Measurements from ENCODE around the gene AKT2. TPM values are rescaled to one million over a fixed set of nuclear protein-coding genes. Genes with fewer than 3 reads are reported as not detected.

AKT2 gene
- total RNA-seq, 1 experiment from 2014 or later, result 150 TPM

GRCh38 chr19:40223135-40223822, 61.9 kb downstream of the AKT2 start:
- Histone ChIP-seq H3K4me1 (ENCODE audit: insufficient read depth, low read length) (no peaks in the 10 kb centered on the region), H4K91ac (ENCODE audit: insufficient read length, low read depth, low read length) (no peak overlapping the region), H2BK120ac (ENCODE audit: low read depth, low read length, poor library complexity, severe bottlenecking) (no peak overlapping the region), H3K79me1 (ENCODE audit: insufficient read depth, low read depth, low read length, poor library complexity, severe bottlenecking) (no peaks in the 10 kb centered on the region), H3K23me2 (ENCODE audit: insufficient read length, low read depth, low read length, poor library complexity, severe bottlenecking) (peaks cover 3% of the 10 kb centered on the region), H3K18ac (ENCODE audit: insufficient read length, low read depth, low read length) (no peak overlapping the region), H3K27me3 (ENCODE audit: insufficient read depth, low read length) (no peaks in the 10 kb centered on the region; the same call in 1 of the 2 replicates), H3K56ac (ENCODE audit: insufficient read length, low read depth, low read length) (no peak overlapping the region), H3T11ph (ENCODE audit: low read length) (no peak overlapping the region), H2BK20ac (ENCODE audit: low read depth, low read length, poor library complexity, severe bottlenecking) (no peak overlapping the region), H2AFZ (ENCODE audit: low read length) (no peak overlapping the region), H3K23ac (ENCODE audit: insufficient read length, low read depth, low read length) (no peak overlapping the region), H2BK12ac (ENCODE audit: insufficient read length, low read depth, low read length) (no peak overlapping the region), H3K79me2 (ENCODE audit: insufficient read depth, low read length) (no peaks in the 10 kb centered on the region), H4K8ac (replicated peaks; ENCODE audit: insufficient read length, low read depth, low read length) (no peak overlapping the region), H2BK15ac (ENCODE audit: low read depth, low read length) (no peak overlapping the region), H4K20me1 (ENCODE audit: control insufficient read depth, insufficient read depth, insufficient read length) (no peaks in the 10 kb centered on the region), H3K4me2 (ENCODE audit: insufficient read depth, insufficient read length, low read length) (no peak overlapping the region), H3K14ac (ENCODE audit: insufficient read depth, low read length) (no peak overlapping the region), H3K9me3 (ENCODE audit: control insufficient read depth, low read depth, low read length) (no peaks in the 10 kb centered on the region), H3K27ac (ENCODE audit: insufficient read length, low read depth, low read length) (no peak overlapping the region), H4K5ac (ENCODE audit: insufficient read length, low read depth, low read length) (no peak overlapping the region), H2BK5ac (ENCODE audit: insufficient read length, low read length) (no peak overlapping the region), H3K9ac (ENCODE audit: extremely low read depth, insufficient read length, low read length) (no peak overlapping the region), H2AK5ac (ENCODE audit: insufficient read length, low read length) (no peak overlapping the region), H3K4ac (ENCODE audit: low read depth, low read length) (no peak overlapping the region)
- H3K27ac Mint-ChIP-seq, result no peak overlapping the region
- no CpG with 5 or more reads among the region's 48 CpGs for WGBS (ENCODE audit: extremely low coverage, insufficient read length, low lambda C conversion rate)
- peak; percentile 98 for DNase-seq
- no peak for TF ChIP-seq CTCF (conservative IDR thresholded peaks at IDR 0.05)
- H3K4me3 Mint-ChIP-seq, result peak overlapping the region in 1 of 2 experiments; percentile 54; a peak in 2 of 5 replicates
- peaks cover 3 to 7% of the 10 kb centered on the region in 2 experiments for H3K9me3 Mint-ChIP-seq
- H3K4me1 Mint-ChIP-seq, result peaks cover 2 to 6% of the 10 kb centered on the region in 2 experiments; a peak in 3 of 4 replicates
- H3K36me3 Mint-ChIP-seq (ENCODE audit: insufficient read depth in 1 of 3, low read depth in 3 of 3), result peaks cover 2 to 5% (median 4%) of the 10 kb centered on the region in 3 experiments; a peak in 5 of 7 replicates
- H3K27me3 Mint-ChIP-seq (ENCODE audit: low read depth), result peaks cover 41% of the 10 kb centered on the region
